ENCODE data around the gene RAB9A.
"Not testable (repeated sequence)": the region's sequence is repeated elsewhere in the genome, so short reads cannot be mapped to it uniquely, and the experiment has no call there.

RAB9A gene

GRCh38 chrX:13669755-13670154 lies 19.2 kb upstream of the RAB9A start:
- not testable (repeated sequence) for DNase-seq (ENCODE audit: low read depth)

GRCh38 chrX:13670197-13670596 lies 18.7 kb upstream of the RAB9A start:
- DNase-seq (ENCODE audit: low read depth) = no peak

- no peak for DNase-seq (ENCODE audit: low read depth)
Observed at GRCh38 chrX:13673016-13673415, 15.9 kb upstream of the RAB9A start.

- no peak for DNase-seq (ENCODE audit: low read depth)
Observed at GRCh38 chrX:13676885-13677284, 12.0 kb upstream of the RAB9A start.

GRCh38 chrX:13679700-13680099 lies 9.2 kb upstream of the RAB9A start:
- not testable (repeated sequence) for DNase-seq (ENCODE audit: low read depth)

GRCh38 chrX:13681595-13681994 lies 7.3 kb upstream of the RAB9A start:
- DNase-seq (ENCODE audit: low read depth) = no peak

- no peak for DNase-seq (ENCODE audit: low read depth)
Observed at GRCh38 chrX:13684361-13684760, 4.6 kb upstream of the RAB9A start.

GRCh38 chrX:13685126-13685763 lies 3.7 kb upstream of the RAB9A start:
- DNase-seq (ENCODE audit: low read depth) = no peak

- DNase-seq (ENCODE audit: low read depth) = no peak
Observed at GRCh38 chrX:13687203-13687602, 1.7 kb upstream of the RAB9A start.

GRCh38 chrX:13688384-13688957 lies 457 bp upstream of the RAB9A start:
- no peak for DNase-seq (ENCODE audit: low read depth)

- DNase-seq (ENCODE audit: low read depth) = no peak
Observed at GRCh38 chrX:13689741-13690211, 848 bp downstream of the RAB9A start.

- DNase-seq (ENCODE audit: low read depth) = no peak
Observed at GRCh38 chrX:13690836-13691235, 1.9 kb downstream of the RAB9A start.

- DNase-seq (ENCODE audit: low read depth) = no peak
Observed at GRCh38 chrX:13691841-13692371, 3.0 kb downstream of the RAB9A start.

GRCh38 chrX:13692771-13693231 lies 3.9 kb downstream of the RAB9A start:
- no peak for DNase-seq (ENCODE audit: low read depth)

GRCh38 chrX:13693341-13693961 lies 4.5 kb downstream of the RAB9A start:
- no peak for DNase-seq (ENCODE audit: low read depth)

- no peak for DNase-seq (ENCODE audit: low read depth)
Observed at GRCh38 chrX:13694359-13694758, 5.4 kb downstream of the RAB9A start.

- DNase-seq (ENCODE audit: low read depth) = no peak
Observed at GRCh38 chrX:13694983-13695382, 6.1 kb downstream of the RAB9A start.

- no peak for DNase-seq (ENCODE audit: low read depth)
Observed at GRCh38 chrX:13695601-13696115, 6.7 kb downstream of the RAB9A start.

- DNase-seq (ENCODE audit: low read depth) = no peak
Observed at GRCh38 chrX:13697455-13697854, 8.5 kb downstream of the RAB9A start.

GRCh38 chrX:13697976-13698375 lies 9.0 kb downstream of the RAB9A start:
- no peak for DNase-seq (ENCODE audit: low read depth)

- no peak for DNase-seq (ENCODE audit: low read depth)
Observed at GRCh38 chrX:13698432-13698831, 9.5 kb downstream of the RAB9A start.

GRCh38 chrX:13699183-13699826 lies 10.4 kb downstream of the RAB9A start:
- no peak for DNase-seq (ENCODE audit: low read depth)
